Suprapubic skin (tissue), 3 donors: ENCODE results near the gene SLC35F1.

Source experiments
- CTCF ChIP-seq, 2 donors: fragments of 200-600 bp in 1 of 2; fragments of 450-650 bp in 1 of 2; sonication (generic) in 1 of 2; IDR thresholded peaks; one replicate each; pipeline ENCODE4 v1.5.1; 2016 to 2019; ENCODE audit warnings: antibody characterized with exemption in 2 of 2, mild to moderate bottlenecking in 1 of 2, moderate library complexity in 1 of 2
- EP300 ChIP-seq: sonication (generic); formaldehyde crosslinking; IDR thresholded peaks from one replicate; pipeline ENCODE4 v1.6.1; 2017; ENCODE audit warnings: antibody characterized with exemption
- POLR2A ChIP-seq, 2 donors: fragments of 450-650 bp; IDR thresholded peaks; one replicate each; pipeline ENCODE4 v1.6.1; 2017; ENCODE audit warnings: antibody characterized with exemption in 2 of 2, mild to moderate bottlenecking in 2 of 2, moderate library complexity in 2 of 2

GRCh38 chr6:118354641-118355040 is 447.6 kb downstream of the SLC35F1 start:
- TF ChIP-seq POLR2A (IDR thresholded peaks at IDR 0.05) (no peak), CTCF (IDR thresholded peaks at IDR 0.05) (no peak), EP300 (no peak)
